Measurements from ENCODE around the gene IDNK.

Gene IDNK

GRCh38 chr9:83681490-83681889, 58.5 kb downstream of the IDNK start:
- TF ChIP-seq EZH2 (IDR thresholded peaks at IDR 0.05; ENCODE audit: borderline replicate concordance, low read depth, low read length, severe bottlenecking): no peak
- TF ChIP-seq, protein P1, sequence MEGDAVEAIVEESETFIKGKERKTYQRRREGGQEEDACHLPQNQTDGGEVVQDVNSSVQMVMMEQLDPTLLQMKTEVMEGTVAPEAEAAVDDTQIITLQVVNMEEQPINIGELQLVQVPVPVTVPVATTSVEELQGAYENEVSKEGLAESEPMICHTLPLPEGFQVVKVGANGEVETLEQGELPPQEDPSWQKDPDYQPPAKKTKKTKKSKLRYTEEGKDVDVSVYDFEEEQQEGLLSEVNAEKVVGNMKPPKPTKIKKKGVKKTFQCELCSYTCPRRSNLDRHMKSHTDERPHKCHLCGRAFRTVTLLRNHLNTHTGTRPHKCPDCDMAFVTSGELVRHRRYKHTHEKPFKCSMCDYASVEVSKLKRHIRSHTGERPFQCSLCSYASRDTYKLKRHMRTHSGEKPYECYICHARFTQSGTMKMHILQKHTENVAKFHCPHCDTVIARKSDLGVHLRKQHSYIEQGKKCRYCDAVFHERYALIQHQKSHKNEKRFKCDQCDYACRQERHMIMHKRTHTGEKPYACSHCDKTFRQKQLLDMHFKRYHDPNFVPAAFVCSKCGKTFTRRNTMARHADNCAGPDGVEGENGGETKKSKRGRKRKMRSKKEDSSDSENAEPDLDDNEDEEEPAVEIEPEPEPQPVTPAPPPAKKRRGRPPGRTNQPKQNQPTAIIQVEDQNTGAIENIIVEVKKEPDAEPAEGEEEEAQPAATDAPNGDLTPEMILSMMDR (IDR thresholded peaks at IDR 0.05; ENCODE audit: borderline replicate concordance, extremely low read depth, low read length, poor library complexity, severe bottlenecking): no peak
- H3K27ac ChIP-seq (ENCODE audit: low read length): no peak overlapping the region
- no peaks in the 10 kb centered on the region for H3K27me3 ChIP-seq (ENCODE audit: insufficient read depth, low read length, poor library complexity)
- H3K36me3 ChIP-seq (ENCODE audit: insufficient read depth, low read length): peaks cover 62% of the 10 kb centered on the region
- H3K4me1 ChIP-seq (ENCODE audit: insufficient read depth, low read length): no peaks in the 10 kb centered on the region
- no peak overlapping the region for H3K4me2 ChIP-seq (ENCODE audit: insufficient read depth, low read length)
- no peak overlapping the region for H3K4me3 ChIP-seq (ENCODE audit: low read depth in 1 of 2, low read length in 2 of 2)
- H3K79me2 ChIP-seq (ENCODE audit: insufficient read depth, low read length): peaks cover 80% of the 10 kb centered on the region
- no peak for ATAC-seq (ENCODE audit: insufficient read depth, low read depth)
- H3K9ac ChIP-seq (ENCODE audit: low read depth, low read length): no peak overlapping the region
- no peaks in the 10 kb centered on the region for H3K9me3 ChIP-seq (ENCODE audit: insufficient read depth, low read length, severe bottlenecking)
- DNase-seq: no peak
- peaks cover 54% of the 10 kb centered on the region for H4K20me1 ChIP-seq (ENCODE audit: insufficient read depth, low read length)
- H2AFZ ChIP-seq (ENCODE audit: low read depth, low read length): no peak overlapping the region

GRCh38 chr9:83688921-83689320, 66.0 kb downstream of the IDNK start:
- TF ChIP-seq, protein P1 (IDR thresholded peaks at IDR 0.05; ENCODE audit: borderline replicate concordance, extremely low read depth, low read length, poor library complexity, severe bottlenecking): no peak
- TF ChIP-seq EZH2 (IDR thresholded peaks at IDR 0.05; ENCODE audit: borderline replicate concordance, low read depth, low read length, severe bottlenecking): no peak

GRCh38 chr9:83691492-83691891, 68.5 kb downstream of the IDNK start:
- Histone ChIP-seq H3K36me3 (ENCODE audit: insufficient read depth, low read length) (0 out of 2 replicates have a peak, but pooled peaks cover 3% of the 10 kb centered on the region), H2AFZ (ENCODE audit: low read depth, low read length) (no peak overlapping the region), H3K4me2 (ENCODE audit: insufficient read depth, low read length) (no peak overlapping the region), H3K4me1 (ENCODE audit: insufficient read depth, low read length) (no peaks in the 10 kb centered on the region), H3K9me3 (ENCODE audit: insufficient read depth, low read length, severe bottlenecking) (no peaks in the 10 kb centered on the region), H3K9ac (ENCODE audit: low read depth, low read length) (no peak overlapping the region; the same call in 1 of the 2 replicates), H4K20me1 (ENCODE audit: insufficient read depth, low read length) (peaks cover 84% of the 10 kb centered on the region), H3K4me3 (ENCODE audit: low read depth in 1 of 2, low read length in 2 of 2) (no peak overlapping the region), H3K79me2 (ENCODE audit: insufficient read depth, low read length) (peaks cover 99% of the 10 kb centered on the region), H3K27me3 (ENCODE audit: insufficient read depth, low read length, poor library complexity) (no peaks in the 10 kb centered on the region), H3K27ac (ENCODE audit: low read length) (no peak overlapping the region)
- DNase-seq (no peak), ATAC-seq (ENCODE audit: insufficient read depth, low read depth) (no peak)
- TF ChIP-seq, protein P1 (IDR thresholded peaks at IDR 0.05; ENCODE audit: borderline replicate concordance, extremely low read depth, low read length, poor library complexity, severe bottlenecking): no peak
- no peak for TF ChIP-seq EZH2 (IDR thresholded peaks at IDR 0.05; ENCODE audit: borderline replicate concordance, low read depth, low read length, severe bottlenecking)

More at GRCh38 chr9:83688921-83689320, 66.0 kb downstream of the IDNK start:
- Histone ChIP-seq H3K9ac (ENCODE audit: low read depth, low read length) (no peak overlapping the region), H4K20me1 (ENCODE audit: insufficient read depth, low read length) (peaks cover 85% of the 10 kb centered on the region), H3K27ac (ENCODE audit: low read length) (no peak overlapping the region), H3K79me2 (ENCODE audit: insufficient read depth, low read length) (peaks cover 98% of the 10 kb centered on the region), H3K4me3 (ENCODE audit: low read depth in 1 of 2, low read length in 2 of 2) (no peak overlapping the region), H3K9me3 (ENCODE audit: insufficient read depth, low read length, severe bottlenecking) (no peaks in the 10 kb centered on the region), H3K27me3 (ENCODE audit: insufficient read depth, low read length, poor library complexity) (no peaks in the 10 kb centered on the region), H3K4me2 (ENCODE audit: insufficient read depth, low read length) (no peak overlapping the region), H3K4me1 (ENCODE audit: insufficient read depth, low read length) (no peaks in the 10 kb centered on the region), H3K36me3 (ENCODE audit: insufficient read depth, low read length) (peaks cover 10% of the 10 kb centered on the region; the same call in 1 of the 2 replicates), H2AFZ (ENCODE audit: low read depth, low read length) (no peak overlapping the region)
- DNase-seq: no peak
- no peak for ATAC-seq (ENCODE audit: insufficient read depth, low read depth)
